Measurements from ENCODE around the gene E2F1.
A peak's percentile ranks its signal among the peaks of the same experiment; 100 is the strongest.

Gene E2F1

DNA sequence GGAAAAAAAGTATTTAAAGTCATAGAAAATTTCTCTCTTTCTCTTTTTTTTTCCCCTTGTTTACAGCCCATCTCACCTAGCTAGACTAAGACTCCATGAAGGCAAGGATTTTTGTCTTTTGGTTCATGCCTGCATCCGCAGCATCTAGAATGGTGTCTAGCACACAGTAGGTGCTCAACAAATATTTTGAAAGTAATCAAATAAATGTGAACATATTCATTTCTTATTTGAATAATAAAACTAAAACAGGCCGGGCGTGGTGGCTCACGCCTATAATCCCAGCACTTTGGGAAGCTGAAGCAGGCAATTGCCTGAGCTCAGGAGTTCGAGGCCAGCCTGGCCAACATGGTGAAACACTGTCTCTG lies 40.9 kb upstream of the E2F1 start:
- H3K4me3 ChIP-seq (ENCODE audit: low read depth in 1 of 2, low read length in 2 of 2) = no peak overlapping the region
- H3K4me1 ChIP-seq (ENCODE audit: control insufficient read depth in 1 of 2, insufficient read depth in 2 of 2, low read length in 2 of 2) = peaks cover 0 to 13% of the 10 kb centered on the region in 2 donors
- H3K36me3 ChIP-seq (ENCODE audit: control insufficient read depth in 1 of 2, insufficient read depth in 2 of 2, low read length in 2 of 2) = no peaks in the 10 kb centered on the region
- H3K27ac ChIP-seq (ENCODE audit: low read depth, low read length) = no peak overlapping the region
- H3K9ac ChIP-seq (ENCODE audit: low read depth in 1 of 2, low read length in 2 of 2) = no peak overlapping the region
- no peaks in the 10 kb centered on the region for H3K27me3 ChIP-seq (ENCODE audit: control insufficient read depth in 1 of 2, insufficient read depth in 2 of 2, low read length in 2 of 2)
- no peaks in the 10 kb centered on the region for H3K9me3 ChIP-seq (ENCODE audit: control insufficient read depth in 1 of 2, low read length in 2 of 2)

- no peaks in the 10 kb centered on the region for H3K9me3 ChIP-seq (ENCODE audit: control insufficient read depth in 1 of 2, low read length in 2 of 2)
- H3K27me3 ChIP-seq (ENCODE audit: control insufficient read depth in 1 of 2, insufficient read depth in 2 of 2, low read length in 2 of 2) = no peaks in the 10 kb centered on the region
- no peak overlapping the region for H3K4me3 ChIP-seq (ENCODE audit: low read depth in 1 of 2, low read length in 2 of 2)
- peaks cover 0 to 6% of the 10 kb centered on the region in 2 donors for H3K4me1 ChIP-seq (ENCODE audit: control insufficient read depth in 1 of 2, insufficient read depth in 2 of 2, low read length in 2 of 2)
- H3K27ac ChIP-seq (ENCODE audit: low read depth, low read length) = no peak overlapping the region
- no peaks in the 10 kb centered on the region for H3K36me3 ChIP-seq (ENCODE audit: control insufficient read depth in 1 of 2, insufficient read depth in 2 of 2, low read length in 2 of 2)
- H3K9ac ChIP-seq (ENCODE audit: low read depth in 1 of 2, low read length in 2 of 2) = no peak overlapping the region
Measured at GRCh38 chr20:33725607-33726264, 39.6 kb upstream of the E2F1 start.

DNA sequence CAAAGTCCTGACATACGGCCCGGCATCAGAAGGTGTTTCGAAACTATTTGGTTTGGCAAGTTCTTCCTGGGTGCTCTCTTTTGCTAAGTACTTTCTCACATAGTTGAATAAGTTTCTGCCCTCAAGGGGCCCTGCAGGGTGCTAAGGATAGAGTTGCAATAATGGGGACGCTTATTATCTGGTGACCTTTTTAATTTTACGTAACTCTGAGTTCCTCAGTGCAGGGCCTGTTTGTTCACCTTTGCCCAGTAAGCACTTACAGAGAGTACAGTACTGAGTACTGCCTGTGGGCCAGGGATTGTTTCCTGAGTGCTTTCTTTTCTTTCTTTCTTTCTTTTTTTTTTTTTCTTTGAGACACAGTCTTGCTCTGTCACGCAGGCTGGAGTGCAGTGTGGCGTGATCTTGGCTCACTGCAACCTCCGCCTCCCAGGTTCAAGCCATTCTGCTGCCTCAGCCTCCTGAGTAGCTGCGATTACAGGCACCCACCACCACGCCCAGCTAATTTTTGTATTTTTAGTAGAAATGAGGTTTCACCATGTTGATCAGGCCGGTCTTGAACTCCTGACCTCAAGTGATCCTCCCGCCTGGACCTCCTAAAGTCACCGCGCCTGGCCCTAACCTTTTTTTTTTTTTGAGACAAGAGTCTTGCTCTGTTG lies 38.4 kb upstream of the E2F1 start:
- no peak overlapping the region for H3K4me3 ChIP-seq (ENCODE audit: low read depth in 1 of 2, low read length in 2 of 2)
- peaks cover 5 to 10% of the 10 kb centered on the region in 2 donors for H3K4me1 ChIP-seq (ENCODE audit: control insufficient read depth in 1 of 2, insufficient read depth in 2 of 2, low read length in 2 of 2)
- H3K27ac ChIP-seq (ENCODE audit: low read depth, low read length) = no peak overlapping the region
- no peaks in the 10 kb centered on the region for H3K27me3 ChIP-seq (ENCODE audit: control insufficient read depth in 1 of 2, insufficient read depth in 2 of 2, low read length in 2 of 2)
- H3K9ac ChIP-seq (ENCODE audit: low read depth in 1 of 2, low read length in 2 of 2) = peak overlapping the region in 1 of 2 donors; percentile 12
- H3K36me3 ChIP-seq (ENCODE audit: control insufficient read depth in 1 of 2, insufficient read depth in 2 of 2, low read length in 2 of 2) = no peaks in the 10 kb centered on the region
- H3K9me3 ChIP-seq (ENCODE audit: control insufficient read depth in 1 of 2, low read length in 2 of 2) = no peaks in the 10 kb centered on the region

DNA sequence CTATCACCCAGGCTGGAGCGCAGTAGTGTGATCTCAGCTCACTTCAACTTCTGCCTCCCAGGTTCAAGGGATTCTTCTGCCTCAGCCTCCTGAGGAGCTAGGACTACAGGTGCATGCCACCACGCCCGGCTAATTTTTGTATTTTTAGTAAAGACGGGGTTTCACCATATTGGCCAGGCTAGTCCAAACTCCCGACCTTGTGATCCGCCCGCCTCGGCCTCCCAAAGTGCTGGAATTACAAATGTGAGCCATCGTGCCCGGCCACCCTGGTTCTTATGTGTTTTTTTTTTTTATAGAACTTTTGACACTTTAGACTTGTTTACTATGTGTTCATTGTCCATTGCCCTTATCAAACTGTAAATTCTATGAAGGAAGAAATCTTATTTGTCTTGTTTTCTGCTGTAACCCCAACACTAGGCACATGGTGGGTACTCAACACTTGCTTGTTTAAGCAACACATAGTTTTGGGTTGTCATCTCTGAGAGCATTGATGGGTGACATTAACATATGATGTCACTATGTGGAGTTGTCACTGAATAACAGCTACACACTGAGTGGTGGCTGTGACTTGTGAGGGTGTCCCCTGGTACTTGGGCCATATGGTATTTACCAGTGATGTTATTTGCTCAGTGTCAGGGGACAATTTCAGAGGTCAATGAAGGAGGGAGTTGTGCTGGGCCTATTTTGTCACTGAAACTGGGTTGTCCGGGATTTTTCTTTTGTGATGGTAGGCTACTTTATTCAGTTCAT lies 35.4 kb upstream of the E2F1 start:
- H3K27ac ChIP-seq (ENCODE audit: low read depth, low read length) = no peak overlapping the region

GRCh38 chr20:33719989-33720709 lies 34.0 kb upstream of the E2F1 start, which contains the start of gene PXMP4:
TSS of gene PXMP4 (minus strand) at chr20:33720310. CDS start at chr20:33720207, 103 bp downstream.
- Histone ChIP-seq H3K27me3 (ENCODE audit: control insufficient read depth in 1 of 2, insufficient read depth in 2 of 2, low read length in 2 of 2) (no peaks in the 10 kb centered on the region), H3K4me1 (ENCODE audit: control insufficient read depth in 1 of 2, insufficient read depth in 2 of 2, low read length in 2 of 2) (peaks cover 11 to 19% of the 10 kb centered on the region in 2 donors), H3K9me3 (ENCODE audit: control insufficient read depth in 1 of 2, low read length in 2 of 2) (no peaks in the 10 kb centered on the region), H3K9ac (ENCODE audit: low read depth in 1 of 2, low read length in 2 of 2) (peak within 1 kb of the TSS; percentile 82 to 95), H3K36me3 (ENCODE audit: control insufficient read depth in 1 of 2, insufficient read depth in 2 of 2, low read length in 2 of 2) (no peaks in the 10 kb centered on the region), H3K27ac (ENCODE audit: low read depth, low read length) (peak within 1 kb of the TSS; percentile 37), H3K4me3 (ENCODE audit: low read depth in 1 of 2, low read length in 2 of 2) (peak within 1 kb of the TSS; percentile 86 to 98)

More for the DNA sequence above, 35.4 kb upstream of the E2F1 start:
- Histone ChIP-seq H3K9ac (ENCODE audit: low read depth in 1 of 2, low read length in 2 of 2) (no peak overlapping the region), H3K36me3 (ENCODE audit: control insufficient read depth in 1 of 2, insufficient read depth in 2 of 2, low read length in 2 of 2) (no peaks in the 10 kb centered on the region), H3K4me3 (ENCODE audit: low read depth in 1 of 2, low read length in 2 of 2) (no peak overlapping the region), H3K9me3 (ENCODE audit: control insufficient read depth in 1 of 2, low read length in 2 of 2) (no peaks in the 10 kb centered on the region), H3K27me3 (ENCODE audit: control insufficient read depth in 1 of 2, insufficient read depth in 2 of 2, low read length in 2 of 2) (no peaks in the 10 kb centered on the region), H3K4me1 (ENCODE audit: control insufficient read depth in 1 of 2, insufficient read depth in 2 of 2, low read length in 2 of 2) (peaks cover 11 to 19% of the 10 kb centered on the region in 2 donors)

DNA sequence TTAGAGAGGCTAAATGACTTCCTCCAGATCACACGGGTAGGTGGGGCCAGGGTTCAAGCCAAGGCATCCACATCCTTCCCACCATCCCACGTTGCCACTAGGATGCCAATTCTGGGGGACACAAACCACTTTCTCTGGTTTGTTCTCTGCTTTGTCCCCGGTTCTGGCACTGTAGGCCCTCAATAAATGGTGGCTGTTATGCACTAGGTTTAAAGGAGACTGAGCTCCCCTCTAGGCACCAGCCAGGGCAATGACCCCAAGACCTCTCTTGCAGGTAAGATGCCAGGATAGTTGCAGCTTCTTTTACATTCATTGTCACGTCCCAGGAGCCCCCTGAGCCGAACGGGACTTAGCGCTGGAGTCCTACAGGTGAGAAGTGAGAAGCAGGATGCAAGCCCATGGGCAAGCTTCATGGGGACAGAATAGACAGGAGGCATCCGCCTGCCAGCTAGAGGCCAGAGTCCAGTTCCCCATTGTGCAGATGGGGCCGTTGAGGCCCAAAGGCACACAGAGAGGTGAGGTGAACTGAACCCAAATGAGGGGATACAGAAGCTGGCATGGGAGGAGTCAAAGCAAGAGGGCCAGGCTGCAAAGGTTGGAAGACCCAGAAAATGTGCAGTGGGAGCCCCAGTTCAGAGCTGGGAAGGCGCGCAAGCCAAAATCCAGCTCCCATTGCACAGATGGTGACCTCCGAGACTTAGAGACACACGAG lies 33.2 kb upstream of the E2F1 start:
- Histone ChIP-seq H3K9ac (ENCODE audit: low read depth in 1 of 2, low read length in 2 of 2) (peak overlapping the region; percentile 82 to 95), H3K27me3 (ENCODE audit: control insufficient read depth in 1 of 2, insufficient read depth in 2 of 2, low read length in 2 of 2) (no peaks in the 10 kb centered on the region), H3K9me3 (ENCODE audit: control insufficient read depth in 1 of 2, low read length in 2 of 2) (no peaks in the 10 kb centered on the region), H3K27ac (ENCODE audit: low read depth, low read length) (peak overlapping the region; percentile 37), H3K4me1 (ENCODE audit: control insufficient read depth in 1 of 2, insufficient read depth in 2 of 2, low read length in 2 of 2) (peaks cover 11 to 15% of the 10 kb centered on the region in 2 donors), H3K4me3 (ENCODE audit: low read depth in 1 of 2, low read length in 2 of 2) (peak overlapping the region; percentile 86 to 98), H3K36me3 (ENCODE audit: control insufficient read depth in 1 of 2, insufficient read depth in 2 of 2, low read length in 2 of 2) (peaks cover 0 to 3% of the 10 kb centered on the region in 2 donors)

GRCh38 chr20:33716498-33716897 lies 30.3 kb upstream of the E2F1 start:
- Histone ChIP-seq H3K27me3 (ENCODE audit: control insufficient read depth in 1 of 2, insufficient read depth in 2 of 2, low read length in 2 of 2) (no peaks in the 10 kb centered on the region), H3K36me3 (ENCODE audit: control insufficient read depth in 1 of 2, insufficient read depth in 2 of 2, low read length in 2 of 2) (peaks cover 0 to 28% of the 10 kb centered on the region in 2 donors), H3K9me3 (ENCODE audit: control insufficient read depth in 1 of 2, low read length in 2 of 2) (no peaks in the 10 kb centered on the region), H3K4me3 (ENCODE audit: low read depth in 1 of 2, low read length in 2 of 2) (no peak overlapping the region), H3K4me1 (ENCODE audit: control insufficient read depth in 1 of 2, insufficient read depth in 2 of 2, low read length in 2 of 2) (peaks cover 11 to 12% of the 10 kb centered on the region in 2 donors), H3K9ac (ENCODE audit: low read depth in 1 of 2, low read length in 2 of 2) (no peak overlapping the region), H3K27ac (ENCODE audit: low read depth, low read length) (no peak overlapping the region)

DNA sequence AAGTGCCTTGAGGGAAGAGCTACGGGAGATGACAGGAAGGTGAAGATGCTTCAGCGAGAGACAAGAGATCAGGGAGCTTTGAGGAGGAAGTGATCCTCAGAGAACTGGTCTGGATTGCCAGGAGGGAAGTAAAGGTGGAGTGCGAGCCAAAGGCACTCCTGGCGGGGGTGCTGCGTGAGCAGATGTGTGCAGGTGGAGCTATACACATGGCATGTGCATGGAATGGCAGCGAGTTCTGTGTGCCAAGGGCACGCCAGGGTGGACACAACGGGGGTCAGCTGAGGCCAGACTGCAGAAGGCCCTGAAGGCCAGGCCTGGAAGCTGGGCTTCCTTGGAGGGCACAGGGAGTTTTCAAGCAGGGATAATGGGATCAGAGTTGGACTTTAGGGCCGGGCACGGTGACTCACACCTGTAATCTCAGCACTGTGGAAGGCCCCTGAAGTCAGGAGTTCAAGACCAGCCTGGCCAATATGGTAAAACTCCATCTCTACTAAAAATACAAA lies 27.7 kb upstream of the E2F1 start:
- Histone ChIP-seq H3K36me3 (ENCODE audit: control insufficient read depth in 1 of 2, insufficient read depth in 2 of 2, low read length in 2 of 2) (peaks cover 11 to 40% of the 10 kb centered on the region in 2 donors), H3K4me3 (ENCODE audit: low read depth in 1 of 2, low read length in 2 of 2) (no peak overlapping the region), H3K9ac (ENCODE audit: low read depth in 1 of 2, low read length in 2 of 2) (no peak overlapping the region), H3K27ac (ENCODE audit: low read depth, low read length) (no peak overlapping the region), H3K4me1 (ENCODE audit: control insufficient read depth in 1 of 2, insufficient read depth in 2 of 2, low read length in 2 of 2) (peaks cover 9 to 15% of the 10 kb centered on the region in 2 donors), H3K9me3 (ENCODE audit: control insufficient read depth in 1 of 2, low read length in 2 of 2) (no peaks in the 10 kb centered on the region), H3K27me3 (ENCODE audit: control insufficient read depth in 1 of 2, insufficient read depth in 2 of 2, low read length in 2 of 2) (no peaks in the 10 kb centered on the region)

- H3K4me3 ChIP-seq (ENCODE audit: low read depth in 1 of 2, low read length in 2 of 2) = no peak overlapping the region
- no peaks in the 10 kb centered on the region for H3K9me3 ChIP-seq (ENCODE audit: control insufficient read depth in 1 of 2, low read length in 2 of 2)
- H3K27me3 ChIP-seq (ENCODE audit: control insufficient read depth in 1 of 2, insufficient read depth in 2 of 2, low read length in 2 of 2) = no peaks in the 10 kb centered on the region
- no peak overlapping the region for H3K27ac ChIP-seq (ENCODE audit: low read depth, low read length)
- H3K4me1 ChIP-seq (ENCODE audit: control insufficient read depth in 1 of 2, insufficient read depth in 2 of 2, low read length in 2 of 2) = peaks cover 7 to 15% of the 10 kb centered on the region in 2 donors
- peaks cover 14 to 46% of the 10 kb centered on the region in 2 donors for H3K36me3 ChIP-seq (ENCODE audit: control insufficient read depth in 1 of 2, insufficient read depth in 2 of 2, low read length in 2 of 2)
- H3K9ac ChIP-seq (ENCODE audit: low read depth in 1 of 2, low read length in 2 of 2) = no peak overlapping the region
Measured at GRCh38 chr20:33711446-33711738, 25.2 kb upstream of the E2F1 start.
